ENCODE data around the gene COPS9. TPM values are rescaled to one million over a fixed set of nuclear protein-coding genes. Genes with fewer than 3 reads are reported as not detected.

Gene COPS9
- total and polyA plus RNA-seq, 12 donors = 63.7 to 469 (median 152) TPM

DNA sequence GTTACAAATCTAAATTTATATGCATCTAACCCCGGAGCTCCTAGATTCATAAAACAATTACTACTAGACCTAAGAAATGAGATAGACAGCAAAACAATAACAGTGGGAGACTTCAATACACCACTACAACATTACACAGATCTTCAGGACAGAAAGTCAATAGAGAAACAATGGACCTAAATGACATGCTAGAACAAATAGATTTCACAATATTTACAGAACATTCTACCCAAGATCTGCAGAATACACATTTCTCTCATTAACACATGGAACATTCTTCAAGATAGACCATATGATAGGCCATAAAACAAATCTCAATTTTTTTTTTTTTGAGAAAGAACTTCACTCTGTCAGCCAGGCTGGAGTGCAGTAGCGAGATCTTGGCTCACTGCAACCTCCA is 37.8 kb downstream of the COPS9 start:
- Histone ChIP-seq H3K36me3 (replicated peaks in 1 of 2) (no peaks in the 10 kb centered on the region), H3K4me1 (replicated peaks in 1 of 2) (no peaks in the 10 kb centered on the region), H3K9me3 (replicated peaks in 1 of 3) (no peaks in the 10 kb centered on the region), H3K4me3 (no peak overlapping the region), H3K27ac (no peak overlapping the region), H3K27me3 (peaks cover 30% of the 10 kb centered on the region)
- intact Hi-C loops (cut with DNase I) = no loop called here
- DNase-seq = no peak
- 69 to 84% (median 75%) methylated on average over 2 of the region's 2 CpGs for WGBS, 4 donors
- TF ChIP-seq CTCF (IDR thresholded peaks at IDR 0.05) (no peak), POLR2A (IDR thresholded peaks at IDR 0.05) (no peak)

GRCh38 chr2:240095556-240096523 is 40.3 kb downstream of the COPS9 start:
- Histone ChIP-seq H3K36me3 (replicated peaks in 1 of 2) (no peaks in the 10 kb centered on the region), H3K4me3 (no peak overlapping the region), H3K27me3 (peaks cover 36% of the 10 kb centered on the region), H3K27ac (no peak overlapping the region), H3K9me3 (replicated peaks in 1 of 3) (no peaks in the 10 kb centered on the region), H3K4me1 (replicated peaks in 1 of 2) (no peaks in the 10 kb centered on the region)
- 3 to 8% (median 4%) methylated on average over 12 to 43 of the region's 43 CpGs for WGBS, 4 donors
- intact Hi-C loops (cut with DNase I) = no loop called here
- no peak for DNase-seq
- TF ChIP-seq CTCF (IDR thresholded peaks at IDR 0.05) (no peak), POLR2A (IDR thresholded peaks at IDR 0.05) (no peak)

GRCh38 chr2:240089306-240089705 is 46.8 kb downstream of the COPS9 start:
- no peak for DNase-seq
- Histone ChIP-seq H3K27me3 (peaks cover 6% of the 10 kb centered on the region), H3K9me3 (replicated peaks in 1 of 3) (peaks cover 0 to 7% (median 4%) of the 10 kb centered on the region in 3 donors), H3K27ac (no peak overlapping the region), H3K4me1 (replicated peaks in 1 of 2) (no peaks in the 10 kb centered on the region), H3K4me3 (no peak overlapping the region), H3K36me3 (replicated peaks in 1 of 2) (no peaks in the 10 kb centered on the region)
- WGBS, 4 donors = 63 to 71% (median 68%) methylated on average over 5 of the region's 5 CpGs
- TF ChIP-seq CTCF (IDR thresholded peaks at IDR 0.05) = no peak
- no peak for TF ChIP-seq POLR2A (IDR thresholded peaks at IDR 0.05)
- intact Hi-C loops (cut with DNase I) = no loop called here

DNA sequence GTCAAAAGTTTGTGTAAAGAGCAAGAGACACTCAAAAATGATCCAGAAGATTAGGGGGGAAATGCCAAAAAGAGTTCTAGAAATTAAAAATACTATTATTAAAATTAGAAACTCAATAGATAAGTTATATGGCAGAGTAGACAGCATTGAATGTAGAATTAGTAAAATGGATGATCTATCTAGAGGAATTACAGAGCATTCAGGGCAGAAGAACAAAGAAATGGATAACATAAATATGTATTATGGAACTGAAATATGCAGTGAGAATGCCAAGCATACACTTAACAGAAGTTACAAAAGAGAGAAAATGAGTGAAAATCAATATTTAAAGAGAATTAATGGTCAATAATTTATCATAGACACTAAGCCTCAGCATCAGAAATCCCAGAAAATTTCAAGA is 49.5 kb downstream of the COPS9 start:
- peaks cover 0 to 7% (median 4%) of the 10 kb centered on the region in 3 donors for H3K9me3 ChIP-seq (replicated peaks in 1 of 3)

More for the DNA sequence above, 49.5 kb downstream of the COPS9 start:
- Histone ChIP-seq H3K4me3 (no peak overlapping the region), H3K27me3 (no peaks in the 10 kb centered on the region), H3K4me1 (replicated peaks in 1 of 2) (no peaks in the 10 kb centered on the region), H3K27ac (no peak overlapping the region), H3K36me3 (replicated peaks in 1 of 2) (no peaks in the 10 kb centered on the region)
- no peak for DNase-seq
- intact Hi-C loops (cut with DNase I) = no loop called here
- TF ChIP-seq CTCF (IDR thresholded peaks at IDR 0.05) (no peak), POLR2A (IDR thresholded peaks at IDR 0.05) (no peak)

Other genes starting within 250 kb of the COPS9 start
- 100 to 1,000 TPM; 170 to 282 (median 182) TPM for gene NDUFA10, start 111.0 kb downstream of the COPS9 start, total RNA-seq
- gene NDUFA10, start 111.0 kb downstream of the COPS9 start, polyA plus RNA-seq = 100 to 1,000 TPM; 106 to 191 (median 121) TPM
- gene OR6B2, start 105.9 kb downstream of the COPS9 start, total RNA-seq = not detected
- under 1 TPM in 1 of 3 donors, not detected in 2; 0.03 TPM for gene OR6B2, start 105.9 kb downstream of the COPS9 start, polyA plus RNA-seq
- gene OR6B3, start 82.8 kb downstream of the COPS9 start, total RNA-seq = not detected
- not detected for gene OR6B3, start 82.8 kb downstream of the COPS9 start, polyA plus RNA-seq
- gene OTOS, start 4.4 kb upstream of the COPS9 start, total RNA-seq = not detected
- not detected for gene OTOS, start 4.4 kb upstream of the COPS9 start, polyA plus RNA-seq